Adrenal gland (tissue), 5 donors: Measurements from ENCODE around the gene SYNGR2.

Experiments
- CTCF ChIP-seq, 6 experiments: fragments of 450-650 bp in 4 of 6; fragments of 200-600 bp in 2 of 6; sonication (generic) in 1 of 6; IDR thresholded peaks; 1 replicate in 5 of 6; 2 replicates in 1 of 6; pipeline versions ENCODE4 v1.5.1 to v1.8.0; 2016 to 2021; ENCODE audit warnings: antibody characterized with exemption in 6 of 6, mild to moderate bottlenecking in 2 of 6, moderate library complexity in 1 of 6
- POLR2A ChIP-seq, 2 donors: fragments of 450-650 bp; IDR thresholded peaks; one replicate each; pipeline ENCODE4 v1.6.1; 2017; ENCODE audit warnings: antibody characterized with exemption in 2 of 2, mild to moderate bottlenecking in 2 of 2, moderate library complexity in 1 of 2
- donor health status: DM: no; HTN: no; CAD: no.

GRCh38 chr17:78132767-78133178 is 35.6 kb upstream of the SYNGR2 start:
- TF ChIP-seq CTCF (IDR thresholded peaks at IDR 0.05), result no peak
- no peak for TF ChIP-seq POLR2A (IDR thresholded peaks at IDR 0.05)
